Measurements from ENCODE around the gene DPP10.

Gene DPP10

GRCh38 chr2:114935031-114935430 lies 492.6 kb downstream of the DPP10 start:
- Histone ChIP-seq H3K9me3 (ENCODE audit: control insufficient read depth, low read length) (no peaks in the 10 kb centered on the region), H3K9ac (no peak overlapping the region)

GRCh38 chr2:114937366-114937930 lies 495.0 kb downstream of the DPP10 start:
- no peak for TF ChIP-seq CTCF (IDR thresholded peaks at IDR 0.05)
- Histone ChIP-seq H3K36me3 (ENCODE audit: control insufficient read depth, insufficient read depth, low read length) (no peaks in the 10 kb centered on the region), H3K4me3 (ENCODE audit: low read depth, low read length) (no peak overlapping the region), H3K79me2 (no peaks in the 10 kb centered on the region), H3K9me3 (ENCODE audit: control insufficient read depth, low read length) (no peaks in the 10 kb centered on the region), H3K27ac (no peak overlapping the region), H3K4me2 (ENCODE audit: low read length) (no peak overlapping the region), H2AFZ (no peak overlapping the region), H3K4me1 (no peaks in the 10 kb centered on the region), H3K27me3 (ENCODE audit: control insufficient read depth, insufficient read depth, low read length) (no peaks in the 10 kb centered on the region), H3K9ac (no peak overlapping the region)

More at GRCh38 chr2:114935031-114935430, 492.6 kb downstream of the DPP10 start:
- no peaks in the 10 kb centered on the region for H3K36me3 ChIP-seq (ENCODE audit: control insufficient read depth, insufficient read depth, low read length)
- TF ChIP-seq CTCF (IDR thresholded peaks at IDR 0.05), result no peak
- no peaks in the 10 kb centered on the region for H3K4me1 ChIP-seq
- no peak overlapping the region for H2AFZ ChIP-seq
- no peaks in the 10 kb centered on the region for H3K79me2 ChIP-seq
- H3K27me3 ChIP-seq (ENCODE audit: control insufficient read depth, insufficient read depth, low read length), result no peaks in the 10 kb centered on the region
- no peak overlapping the region for H3K4me3 ChIP-seq (ENCODE audit: low read depth, low read length)
- no peak overlapping the region for H3K27ac ChIP-seq
- no peak overlapping the region for H3K4me2 ChIP-seq (ENCODE audit: low read length)

GRCh38 chr2:114940785-114941458 lies 498.5 kb downstream of the DPP10 start:
- Histone ChIP-seq H3K27ac (no peak overlapping the region), H3K9ac (no peak overlapping the region), H3K4me2 (ENCODE audit: low read length) (no peak overlapping the region), H3K4me3 (ENCODE audit: low read depth, low read length) (no peak overlapping the region), H3K4me1 (no peaks in the 10 kb centered on the region), H3K36me3 (ENCODE audit: control insufficient read depth, insufficient read depth, low read length) (no peaks in the 10 kb centered on the region), H3K79me2 (no peaks in the 10 kb centered on the region), H3K9me3 (ENCODE audit: control insufficient read depth, low read length) (no peaks in the 10 kb centered on the region), H2AFZ (no peak overlapping the region), H3K27me3 (ENCODE audit: control insufficient read depth, insufficient read depth, low read length) (no peaks in the 10 kb centered on the region)
- TF ChIP-seq CTCF (IDR thresholded peaks at IDR 0.05), result no peak

GRCh38 chr2:114949228-114949804 lies 506.9 kb downstream of the DPP10 start:
- Histone ChIP-seq H3K36me3 (ENCODE audit: control insufficient read depth, insufficient read depth, low read length) (no peaks in the 10 kb centered on the region), H3K79me2 (no peaks in the 10 kb centered on the region), H3K4me2 (ENCODE audit: low read length) (no peak overlapping the region), H3K27me3 (ENCODE audit: control insufficient read depth, insufficient read depth, low read length) (no peaks in the 10 kb centered on the region), H2AFZ (no peak overlapping the region), H3K9ac (no peak overlapping the region), H3K9me3 (ENCODE audit: control insufficient read depth, low read length) (no peaks in the 10 kb centered on the region), H3K4me1 (no peaks in the 10 kb centered on the region), H3K4me3 (ENCODE audit: low read depth, low read length) (no peak overlapping the region), H3K27ac (no peak overlapping the region)
- no peak for TF ChIP-seq CTCF (IDR thresholded peaks at IDR 0.05)

Measured in parathyroid adenoma (tissue), 2 donors.